H1 (cell line): ENCODE data around the gene NKX6-1. TPM values are rescaled to one million over a fixed set of nuclear protein-coding genes. Genes with fewer than 3 reads are reported as not detected.

Source experiments
- ATF3 ChIP-seq: IDR thresholded peaks from 2 replicates; pipeline ENCODE4 v1.6.1; 2011; ENCODE audit warnings: low read depth, mild to moderate bottlenecking, low read length; ENCODE audit not compliant: insufficient read depth
- CBX5 ChIP-seq: fragments of 300-800, 300-1000 bp; sonication (generic); IDR thresholded peaks from 2 replicates; pipeline ENCODE4 v1.7.1; 2016; ENCODE audit warnings: antibody characterized with exemption, low read length, low read depth
- CBX8 ChIP-seq: fragments of 300-800, 300-1000 bp; sonication (generic); IDR thresholded peaks from 2 replicates; pipeline ENCODE4 v1.7.1; 2016; ENCODE audit warnings: low read depth, low read length, borderline replicate concordance
- CREB1 ChIP-seq: IDR thresholded peaks from 2 replicates; pipeline ENCODE4 v1.6.1; 2012; ENCODE audit warnings: inconsistent platforms
- CTBP2 ChIP-seq: IDR thresholded peaks from 2 replicates; pipeline ENCODE4 v1.7.0; 2011; ENCODE audit warnings: borderline replicate concordance, mild to moderate bottlenecking, moderate library complexity, mixed read lengths, low read length; ENCODE audit not compliant: insufficient read depth, insufficient read length
- EZH2 ChIP-seq: fragments of 200-600 bp; sonication (generic); IDR thresholded peaks from 2 replicates; pipeline ENCODE4 v1.7.1; 2012; ENCODE audit warnings: low read depth, mild to moderate bottlenecking, moderate library complexity, low read length, inconsistent platforms; ENCODE audit not compliant: severe bottlenecking
- FOSL1 ChIP-seq: IDR thresholded peaks from 2 replicates; pipeline ENCODE4 v1.6.1; 2011; ENCODE audit warnings: mild to moderate bottlenecking, low read depth, low read length, moderate library complexity; ENCODE audit not compliant: insufficient read depth
- HDAC2 ChIP-seq, 2 experiments: fragments of 300-600 bp in 1 of 2; sonication (generic) in 1 of 2; IDR thresholded peaks; 2 replicates each; pipeline ENCODE4 v1.6.1; 2011 to 2012; ENCODE audit warnings: low read depth in 2 of 2, low read length in 2 of 2, mild to moderate bottlenecking in 2 of 2, moderate library complexity in 2 of 2, borderline replicate concordance in 1 of 2, inconsistent platforms in 1 of 2
- JUND ChIP-seq: IDR thresholded peaks from 2 replicates; pipeline ENCODE4 v1.6.1; 2011; ENCODE audit warnings: mild to moderate bottlenecking, improper control_type of control experiment, low read length
- KDM4A ChIP-seq: IDR thresholded peaks from one replicate; pipeline ENCODE4 v1.7.1; 2012; ENCODE audit warnings: low read depth, mild to moderate bottlenecking, moderate library complexity, low read length, inconsistent platforms; ENCODE audit not compliant: severe bottlenecking
- KDM5A ChIP-seq: fragments of 200-600 bp; IDR thresholded peaks from 2 replicates; pipeline ENCODE4 v1.7.1; 2012; ENCODE audit warnings: mild to moderate bottlenecking, low read length, inconsistent platforms, mixed read lengths
- POLR2AphosphoS5 ChIP-seq: IDR thresholded peaks from 2 replicates; pipeline ENCODE4 v1.6.1; 2011; ENCODE audit warnings: low read depth, low read length
- RBBP5 ChIP-seq: IDR thresholded peaks from 2 replicates; pipeline ENCODE4 v1.7.1; 2012; ENCODE audit warnings: low read depth, mild to moderate bottlenecking, inconsistent platforms, low read length, moderate library complexity, borderline replicate concordance
- SIN3A ChIP-seq, 2 experiments: IDR thresholded peaks in 1 of 2; conservative IDR thresholded peaks in 1 of 2; 2 replicates each; pipeline ENCODE4 v1.6.1; 2011 to 2012; ENCODE audit warnings: low read length in 2 of 2, improper control_type of control experiment in 1 of 2, low read depth in 1 of 2, mild to moderate bottlenecking in 1 of 2
- SIRT6 ChIP-seq: IDR thresholded peaks from one replicate; pipeline ENCODE4 v1.7.1; 2012; ENCODE audit warnings: low read length, inconsistent platforms
- SIX5 ChIP-seq: IDR thresholded peaks from 2 replicates; pipeline ENCODE4 v1.6.1; 2011; ENCODE audit warnings: mild to moderate bottlenecking, low read depth, low read length
- SP1 ChIP-seq: IDR thresholded peaks from 2 replicates; pipeline ENCODE4 v1.6.1; 2011; ENCODE audit warnings: low read depth, low read length
- SP2 ChIP-seq: IDR thresholded peaks from 2 replicates; pipeline ENCODE4 v1.6.1; 2012; ENCODE audit warnings: mild to moderate bottlenecking, low read length, inconsistent platforms
- polyA plus RNA-seq, 7 experiments: library from polyadenylated mRNA; depleted of rRNA in 3 of 7; stranded (reverse) in 5 of 7; unstranded in 2 of 7; fragments of >200 nt in 5 of 7; fragments of 200-250 nt in 2 of 7; gene quantifications; 1 replicate in 5 of 7; 2 replicates in 1 of 7; 4 replicates in 1 of 7; pipeline versions ENCODE4 v1.2.1 to v1.2.3, GENCODE V29; 2011 to 2013; ENCODE audit warnings: missing spikeins in 2 of 7, mixed read lengths in 2 of 7
- total RNA-seq: library from RNA; stranded (reverse); fragmentation: NEBNext Ultra II Directional; extraction: Animal tissue kit (Norgen Biotek cat#: 25700); gene quantifications from 2 replicates; pipeline ENCODE4 v1.2.1, GENCODE V29; 2021
- TF ChIP-seq, protein P1 (sequence below): IDR thresholded peaks from 2 replicates; pipeline ENCODE4 v1.6.1; 2012; ENCODE audit warnings: low read length, inconsistent platforms
- TF ChIP-seq, protein P2 (sequence below): IDR thresholded peaks from 2 replicates; pipeline ENCODE4 v1.6.1; 2012; ENCODE audit warnings: inconsistent platforms
- TF ChIP-seq, protein P3 (sequence below): IDR thresholded peaks from 2 replicates; pipeline ENCODE4 v1.6.1; 2012; ENCODE audit warnings: inconsistent platforms

Gene NKX6-1
- total and polyA plus RNA-seq, 2 of the 8 experiments (the other 6 are each of a cell fraction or from before 2014, with no cell fraction given) = 0.03 to 0.45 TPM

GRCh38 chr4:84498935-84499623 is at the start of gene NKX6-1 (continued):
- TF ChIP-seq, protein P1, sequence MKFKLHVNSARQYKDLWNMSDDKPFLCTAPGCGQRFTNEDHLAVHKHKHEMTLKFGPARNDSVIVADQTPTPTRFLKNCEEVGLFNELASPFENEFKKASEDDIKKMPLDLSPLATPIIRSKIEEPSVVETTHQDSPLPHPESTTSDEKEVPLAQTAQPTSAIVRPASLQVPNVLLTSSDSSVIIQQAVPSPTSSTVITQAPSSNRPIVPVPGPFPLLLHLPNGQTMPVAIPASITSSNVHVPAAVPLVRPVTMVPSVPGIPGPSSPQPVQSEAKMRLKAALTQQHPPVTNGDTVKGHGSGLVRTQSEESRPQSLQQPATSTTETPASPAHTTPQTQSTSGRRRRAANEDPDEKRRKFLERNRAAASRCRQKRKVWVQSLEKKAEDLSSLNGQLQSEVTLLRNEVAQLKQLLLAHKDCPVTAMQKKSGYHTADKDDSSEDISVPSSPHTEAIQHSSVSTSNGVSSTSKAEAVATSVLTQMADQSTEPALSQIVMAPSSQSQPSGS = no peak
- TF ChIP-seq ATF3 = no peak
- no peak for TF ChIP-seq CTBP2
- TF ChIP-seq, protein P2, sequence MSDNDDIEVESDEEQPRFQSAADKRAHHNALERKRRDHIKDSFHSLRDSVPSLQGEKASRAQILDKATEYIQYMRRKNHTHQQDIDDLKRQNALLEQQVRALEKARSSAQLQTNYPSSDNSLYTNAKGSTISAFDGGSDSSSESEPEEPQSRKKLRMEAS = no peak
- TF ChIP-seq POLR2AphosphoS5 = no peak
- TF ChIP-seq SP1 = no peak
- TF ChIP-seq HDAC2 (IDR thresholded peaks at IDR 0.05; ENCODE audit: borderline replicate concordance in 1 of 2, low read depth in 2 of 2, low read length in 2 of 2) = peak in 1 of 2 experiments; percentile 61; a peak in 1 of 4 replicates
- no peak for TF ChIP-seq SIRT6
- TF ChIP-seq CBX5 = no peak
- TF ChIP-seq JUND = no peak
- no peak for TF ChIP-seq SP2
- TF ChIP-seq, protein P3, sequence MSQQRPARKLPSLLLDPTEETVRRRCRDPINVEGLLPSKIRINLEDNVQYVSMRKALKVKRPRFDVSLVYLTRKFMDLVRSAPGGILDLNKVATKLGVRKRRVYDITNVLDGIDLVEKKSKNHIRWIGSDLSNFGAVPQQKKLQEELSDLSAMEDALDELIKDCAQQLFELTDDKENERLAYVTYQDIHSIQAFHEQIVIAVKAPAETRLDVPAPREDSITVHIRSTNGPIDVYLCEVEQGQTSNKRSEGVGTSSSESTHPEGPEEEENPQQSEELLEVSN = no peak
- peak; percentile 50 for TF ChIP-seq KDM4A
- no peak for TF ChIP-seq FOSL1
- no peak for TF ChIP-seq EZH2
- no peak for TF ChIP-seq CBX8
- TF ChIP-seq KDM5A = no peak
- TF ChIP-seq RBBP5 = no peak; the same call in 1 of the 2 replicates
- peak; percentile 63 for TF ChIP-seq CREB1
- no peak for TF ChIP-seq SIX5
- TF ChIP-seq SIN3A (conservative IDR thresholded peaks at IDR 0.05 in 1 of 2, IDR thresholded peaks at IDR 0.05 in 1 of 2; ENCODE audit: low read depth in 1 of 2, low read length in 2 of 2) = peak in 1 of 2 experiments; percentile 67; a peak in 2 of 4 replicates
